HS-27A (cell line): ENCODE results near the gene KLHL29.
A peak's percentile ranks its signal among the peaks of the same experiment; 100 is the strongest.

ENCODE experiments used
- DNase-seq: peaks from one replicate; pipeline ENCODE4 v3.0.0-alpha.2; 2012; ENCODE audit warnings: low read depth, missing footprints

The KLHL29 gene

GRCh38 chr2:23513245-23513871 is 128.4 kb downstream of the KLHL29 start:
- DNase-seq, result no peak

GRCh38 chr2:23513872-23514793 is 129.2 kb downstream of the KLHL29 start:
- no peak for DNase-seq

- DNase-seq, result no peak
Measured at GRCh38 chr2:23516520-23517256, 131.7 kb downstream of the KLHL29 start.

- DNase-seq, result no peak
Measured at GRCh38 chr2:23518481-23519333, 133.7 kb downstream of the KLHL29 start.

GRCh38 chr2:23519334-23519651 is 134.3 kb downstream of the KLHL29 start:
- no peak for DNase-seq

GRCh38 chr2:23520256-23520655 is 135.3 kb downstream of the KLHL29 start:
- DNase-seq, result no peak

- DNase-seq, result no peak
Measured at GRCh38 chr2:23521060-23521459, 136.1 kb downstream of the KLHL29 start.

- DNase-seq, result no peak
Measured at GRCh38 chr2:23522726-23523372, 137.9 kb downstream of the KLHL29 start.

GRCh38 chr2:23523373-23524260 is 138.6 kb downstream of the KLHL29 start:
- no peak for DNase-seq

- DNase-seq, result peak; percentile 24
Measured at GRCh38 chr2:23524261-23524706, 139.3 kb downstream of the KLHL29 start.

- no peak for DNase-seq
Measured at GRCh38 chr2:23525137-23525765, 140.3 kb downstream of the KLHL29 start.

- no peak for DNase-seq
Measured at GRCh38 chr2:23526114-23526513, 141.1 kb downstream of the KLHL29 start.

GRCh38 chr2:23526835-23527790 is 142.1 kb downstream of the KLHL29 start:
- DNase-seq, result no peak

- no peak for DNase-seq
Measured at GRCh38 chr2:23528171-23528570, 143.2 kb downstream of the KLHL29 start.

GRCh38 chr2:23528690-23529089 is 143.7 kb downstream of the KLHL29 start:
- no peak for DNase-seq

- no peak for DNase-seq
Measured at GRCh38 chr2:23529659-23530058, 144.7 kb downstream of the KLHL29 start.

- DNase-seq, result no peak
Measured at GRCh38 chr2:23530206-23530908, 145.4 kb downstream of the KLHL29 start.

GRCh38 chr2:23530909-23531276 is 145.9 kb downstream of the KLHL29 start:
- no peak for DNase-seq
